ENCODE data around the gene TDRKH.
A peak's percentile ranks its signal among the peaks of the same experiment; 100 is the strongest.

The TDRKH gene

GRCh38 chr1:151815716-151816327 is 25.5 kb upstream of the TDRKH start:
- no peak for TF ChIP-seq SPI1 (IDR thresholded peaks at IDR 0.05; ENCODE audit: low read depth, low read length)
- DNase-seq (ENCODE audit: insufficient read length, low spot score) (no peak), FAIRE-seq (no peak)

DNA sequence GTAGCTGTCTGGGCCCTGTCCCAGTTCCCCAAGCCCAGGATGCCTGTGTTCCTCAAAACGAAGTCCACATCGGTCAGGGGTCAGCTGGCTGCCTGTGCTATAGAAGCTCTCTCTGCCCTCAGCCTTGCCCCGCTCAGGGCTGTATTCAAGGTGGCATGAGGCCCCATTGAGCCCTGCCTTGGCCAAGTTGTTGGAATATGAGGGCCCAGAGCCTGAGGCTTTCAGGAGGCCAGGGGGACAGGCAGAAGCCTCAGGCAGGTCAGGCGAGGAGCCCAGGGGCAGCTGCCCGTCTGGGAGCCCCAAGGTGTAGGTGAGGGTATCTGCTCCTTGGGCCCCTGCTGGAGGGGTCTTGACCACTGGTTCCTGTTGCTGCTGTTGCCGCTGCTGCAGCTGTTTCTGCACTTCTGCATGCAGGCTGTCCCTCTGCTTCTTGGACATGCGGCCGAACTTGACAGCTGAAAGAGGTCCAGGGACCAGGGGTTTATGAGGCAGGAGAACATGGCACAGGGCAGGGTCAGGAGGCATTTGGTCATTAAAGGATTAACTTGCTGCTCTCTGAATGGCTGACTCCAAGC is 24.8 kb upstream of the TDRKH start:
- FAIRE-seq (no peak), DNase-seq (ENCODE audit: insufficient read length, low spot score) (no peak)
- no peak for TF ChIP-seq TAF1 (IDR thresholded peaks at IDR 0.05; ENCODE audit: low read depth, low read length)
- TF ChIP-seq POLR2AphosphoS5 (IDR thresholded peaks at IDR 0.05; ENCODE audit: low read depth, low read length) = no peak
- no peak for TF ChIP-seq PAX5 (IDR thresholded peaks at IDR 0.05; ENCODE audit: insufficient read depth, low read length, severe bottlenecking)
- TF ChIP-seq POLR2A (IDR thresholded peaks at IDR 0.05; ENCODE audit: low read depth, low read length) = no peak
- no peak for TF ChIP-seq POU2F2 (IDR thresholded peaks at IDR 0.05; ENCODE audit: low read depth, low read length)
- no peak for TF ChIP-seq SPI1 (IDR thresholded peaks at IDR 0.05; ENCODE audit: low read depth, low read length)

DNA sequence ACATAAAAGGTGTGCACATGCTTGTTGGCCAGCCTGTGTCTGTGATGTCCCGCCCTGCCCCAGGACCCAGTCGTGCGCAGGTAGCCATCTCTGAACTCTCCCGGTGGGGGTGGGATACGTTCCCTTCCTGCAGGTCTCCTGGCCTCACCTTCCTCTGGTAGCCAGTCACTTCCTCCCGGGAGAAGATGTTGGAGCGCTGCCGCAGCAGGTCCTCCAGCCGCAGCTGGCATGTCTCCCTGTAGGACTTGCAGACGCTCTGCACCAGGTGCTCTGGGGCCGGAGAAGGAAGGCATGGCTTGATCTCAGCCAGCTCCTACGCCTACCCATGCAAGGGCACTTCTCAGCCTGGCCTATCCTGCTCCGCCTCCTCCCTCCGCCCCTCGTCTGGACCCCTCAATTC is 24.1 kb upstream of the TDRKH start:
- FAIRE-seq = no peak
- DNase-seq (ENCODE audit: insufficient read length, low spot score) = no peak
- no peak for TF ChIP-seq POLR2AphosphoS5 (IDR thresholded peaks at IDR 0.05; ENCODE audit: low read depth, low read length)
- TF ChIP-seq PAX5 (IDR thresholded peaks at IDR 0.05; ENCODE audit: insufficient read depth, low read length, severe bottlenecking) = no peak
- no peak for TF ChIP-seq SPI1 (IDR thresholded peaks at IDR 0.05; ENCODE audit: low read depth, low read length)
- TF ChIP-seq POU2F2 (IDR thresholded peaks at IDR 0.05; ENCODE audit: low read depth, low read length) = no peak
- no peak for TF ChIP-seq POLR2A (IDR thresholded peaks at IDR 0.05; ENCODE audit: low read depth, low read length)
- TF ChIP-seq TAF1 (IDR thresholded peaks at IDR 0.05; ENCODE audit: low read depth, low read length) = no peak

- TF ChIP-seq SPI1 (IDR thresholded peaks at IDR 0.05; ENCODE audit: low read depth, low read length) = no peak
- TF ChIP-seq POU2F2 (IDR thresholded peaks at IDR 0.05; ENCODE audit: low read depth, low read length) = no peak
- no peak for TF ChIP-seq POLR2A (IDR thresholded peaks at IDR 0.05; ENCODE audit: low read depth, low read length)
- no peak for TF ChIP-seq PAX5 (IDR thresholded peaks at IDR 0.05; ENCODE audit: insufficient read depth, low read length, severe bottlenecking)
- TF ChIP-seq POLR2AphosphoS5 (IDR thresholded peaks at IDR 0.05; ENCODE audit: low read depth, low read length) = no peak
- TF ChIP-seq TAF1 (IDR thresholded peaks at IDR 0.05; ENCODE audit: low read depth, low read length) = no peak
- FAIRE-seq = no peak
- DNase-seq (ENCODE audit: insufficient read length, low spot score) = no peak
These were observed 23.1 kb upstream of the TDRKH start for GRCh38 chr1:151813271-151813977.

DNA sequence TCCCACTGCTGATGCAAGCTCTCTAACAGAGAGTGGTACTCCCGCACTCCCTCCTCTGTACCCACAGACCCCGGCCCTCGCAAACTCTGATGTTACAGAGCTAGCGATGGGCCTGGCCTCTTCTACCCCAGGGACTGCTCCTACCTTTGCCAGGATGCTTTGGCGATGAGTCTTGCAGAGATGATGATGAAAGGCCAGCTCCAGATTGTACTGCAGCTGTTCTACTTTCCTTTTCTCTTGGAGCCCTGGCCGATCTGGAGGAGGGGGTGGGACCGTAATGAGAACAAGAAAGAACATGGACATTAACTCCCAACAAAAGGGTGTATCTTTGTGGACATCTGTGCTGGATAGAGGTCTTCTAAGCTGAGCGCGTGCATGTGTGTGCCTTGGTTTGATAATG is 20.9 kb upstream of the TDRKH start:
- TF ChIP-seq POLR2AphosphoS5 (IDR thresholded peaks at IDR 0.05; ENCODE audit: low read depth, low read length) (no peak), SPI1 (IDR thresholded peaks at IDR 0.05; ENCODE audit: low read depth, low read length) (no peak), POU2F2 (IDR thresholded peaks at IDR 0.05; ENCODE audit: low read depth, low read length) (no peak)
- no peak for DNase-seq (ENCODE audit: insufficient read length, low spot score)
- FAIRE-seq = no peak

DNA sequence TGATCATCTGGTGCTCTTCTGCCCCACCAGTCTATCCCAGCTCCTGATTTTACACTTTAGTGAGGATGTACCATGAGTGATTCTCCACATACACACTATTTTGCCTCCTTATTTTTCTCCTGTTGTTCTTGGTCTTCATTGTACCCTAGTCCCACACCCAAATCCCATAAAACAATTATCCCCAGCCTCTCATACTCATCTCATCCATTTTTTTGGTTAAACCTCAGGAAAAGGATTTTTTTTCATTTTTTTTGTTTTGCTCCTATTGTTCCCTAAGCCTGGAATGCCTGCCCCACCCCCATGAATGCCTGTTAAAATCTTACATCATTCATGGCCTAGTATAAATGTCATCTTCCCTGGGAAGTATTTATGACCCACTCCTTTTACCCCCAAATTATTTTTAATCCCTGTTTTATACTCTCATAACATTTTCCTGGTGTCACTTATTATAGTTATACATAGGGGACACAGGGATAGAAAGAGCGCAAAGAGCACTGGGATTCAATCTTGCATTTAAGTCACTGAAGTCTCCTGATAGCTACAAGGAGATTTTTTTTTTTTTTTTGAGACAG is 19.8 kb upstream of the TDRKH start:
- FAIRE-seq (no peak), DNase-seq (ENCODE audit: insufficient read length, low spot score) (no peak)
- no peak for TF ChIP-seq TAF1 (IDR thresholded peaks at IDR 0.05; ENCODE audit: low read depth, low read length)
- TF ChIP-seq SPI1 (IDR thresholded peaks at IDR 0.05; ENCODE audit: low read depth, low read length) = no peak

DNA sequence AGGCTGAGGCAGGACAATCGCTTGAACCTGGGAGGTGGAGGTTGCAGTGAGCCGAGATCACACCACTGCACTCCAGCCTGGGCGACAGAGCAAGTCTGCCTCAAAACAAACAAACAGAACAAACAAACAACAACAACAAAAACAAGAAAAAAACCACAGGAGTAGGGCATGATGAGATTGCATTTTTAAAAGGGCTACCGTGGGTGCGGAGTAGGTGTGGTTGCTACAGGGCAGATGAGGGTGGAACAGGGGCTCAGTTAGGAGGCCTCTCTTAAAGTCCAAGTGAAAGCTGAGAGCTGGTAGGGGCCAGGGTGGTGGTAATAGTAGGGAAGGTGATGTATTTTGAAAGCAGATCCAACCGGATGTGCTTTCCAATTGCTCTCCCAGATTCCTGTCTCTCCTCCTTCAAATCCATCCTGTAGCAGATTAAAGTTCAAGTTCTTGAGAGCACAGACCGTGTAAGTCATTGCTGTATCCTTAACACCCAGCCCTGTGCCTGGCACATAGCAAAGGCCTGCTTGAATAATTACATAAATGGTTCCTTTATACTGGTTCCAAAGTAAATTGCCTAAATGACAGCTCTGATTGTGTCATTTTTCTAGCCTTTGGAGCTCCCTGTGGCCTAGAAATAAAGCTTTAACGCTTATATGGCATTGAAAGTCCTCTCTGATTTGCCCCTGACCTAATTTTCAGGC is 19.1 kb upstream of the TDRKH start:
- DNase-seq (ENCODE audit: insufficient read length, low spot score) = no peak
- no peak for FAIRE-seq
- TF ChIP-seq POLR2A (IDR thresholded peaks at IDR 0.05; ENCODE audit: low read depth, low read length) (no peak), PAX5 (IDR thresholded peaks at IDR 0.05; ENCODE audit: insufficient read depth, low read length, severe bottlenecking) (no peak), TAF1 (IDR thresholded peaks at IDR 0.05; ENCODE audit: low read depth, low read length) (no peak), SPI1 (IDR thresholded peaks at IDR 0.05; ENCODE audit: low read depth, low read length) (no peak), POU2F2 (IDR thresholded peaks at IDR 0.05; ENCODE audit: low read depth, low read length) (no peak), POLR2AphosphoS5 (IDR thresholded peaks at IDR 0.05; ENCODE audit: low read depth, low read length) (no peak)

- TF ChIP-seq SPI1 (IDR thresholded peaks at IDR 0.05; ENCODE audit: low read depth, low read length) (0 out of 2 replicates have a peak, but pooled peaks have one; percentile 21), PAX5 (IDR thresholded peaks at IDR 0.05; ENCODE audit: insufficient read depth, low read length, severe bottlenecking) (no peak), POLR2A (IDR thresholded peaks at IDR 0.05; ENCODE audit: low read depth, low read length) (no peak), POLR2AphosphoS5 (IDR thresholded peaks at IDR 0.05; ENCODE audit: low read depth, low read length) (no peak), TAF1 (IDR thresholded peaks at IDR 0.05; ENCODE audit: low read depth, low read length) (no peak)
- no peak for DNase-seq (ENCODE audit: insufficient read length, low spot score)
- no peak for FAIRE-seq
These were observed 17.5 kb upstream of the TDRKH start for GRCh38 chr1:151807766-151808165.

- TF ChIP-seq POLR2AphosphoS5 (IDR thresholded peaks at IDR 0.05; ENCODE audit: low read depth, low read length) (no peak), POU2F2 (IDR thresholded peaks at IDR 0.05; ENCODE audit: low read depth, low read length) (no peak), PAX5 (IDR thresholded peaks at IDR 0.05; ENCODE audit: insufficient read depth, low read length, severe bottlenecking) (no peak), TAF1 (IDR thresholded peaks at IDR 0.05; ENCODE audit: low read depth, low read length) (no peak), POLR2A (IDR thresholded peaks at IDR 0.05; ENCODE audit: low read depth, low read length) (no peak), SPI1 (IDR thresholded peaks at IDR 0.05; ENCODE audit: low read depth, low read length) (no peak)
- no peak for DNase-seq (ENCODE audit: insufficient read length, low spot score)
- no peak for FAIRE-seq
These were observed 16.8 kb upstream of the TDRKH start for GRCh38 chr1:151807131-151807530.
